H1 (cell line): ENCODE data around the gene NME7. TPM values are rescaled to one million over a fixed set of nuclear protein-coding genes. Genes with fewer than 3 reads are reported as not detected.

ENCODE experiments used
- CTCF ChIA-PET: fragments of 300-600 bp; sonication (Branson Sonifier 250); formaldehyde crosslinking; loops from one replicate; lab custom pipeline; 2021; ENCODE audit not compliant: partially characterized antibody; lab: Charles Lee
- POLR2A ChIA-PET: fragments of 300-600 bp; sonication (Branson Sonifier 250); formaldehyde crosslinking; loops from one replicate; lab custom pipeline; 2021; ENCODE audit warnings: inconsistent platforms; ENCODE audit not compliant: partially characterized antibody; lab: Charles Lee
- DNase-seq, 2 experiments: peaks; one replicate each; pipeline versions ENCODE4 v3.0.0 to v3.0.0-alpha.2; 2010 to 2022; ENCODE audit warnings: low spot score in 2 of 2, low read depth in 1 of 2, mixed read lengths in 1 of 2
- FAIRE-seq: peaks from 2 replicates; lab custom pipeline; 2011; peaks lifted over from hg19 to GRCh38; lab: Jason Lieb, UNC
- H2AFZ ChIP-seq: 2 replicates; pipeline ENCODE4 v1.8.1; 2012; ENCODE audit warnings: low read length, inconsistent platforms
- H2AK5ac ChIP-seq: 2 replicates; pipeline ENCODE4 v1.6.1; 2013; ENCODE audit warnings: low read depth, low read length
- H2BK120ac ChIP-seq: replicated peaks from 2 replicates; pipeline ENCODE3; 2013; ENCODE audit warnings: low read depth, low read length, inconsistent platforms
- H2BK12ac ChIP-seq: 2 replicates; pipeline ENCODE4 v1.6.1; 2013; ENCODE audit warnings: low read depth, low read length
- H2BK15ac ChIP-seq: 2 replicates; pipeline ENCODE4 v1.6.1; 2013; ENCODE audit warnings: low read length
- H2BK20ac ChIP-seq: 2 replicates; pipeline ENCODE4 v1.6.1; 2013; ENCODE audit warnings: low read length
- H2BK5ac ChIP-seq: 2 replicates; pipeline ENCODE4 v1.6.1; 2013; ENCODE audit warnings: low read depth, low read length
- H3K14ac ChIP-seq: 2 replicates; pipeline ENCODE4 v1.6.1; 2013; ENCODE audit warnings: inconsistent platforms; ENCODE audit not compliant: insufficient read length
- H3K18ac ChIP-seq: 2 replicates; pipeline ENCODE4 v1.6.1; 2013; ENCODE audit warnings: low read length; ENCODE audit errors: extremely low read depth
- H3K23ac ChIP-seq: 2 replicates; pipeline ENCODE4 v1.6.1; 2013; ENCODE audit warnings: inconsistent platforms; ENCODE audit not compliant: insufficient read length
- H3K23me2 ChIP-seq: 2 replicates; pipeline ENCODE4 v1.6.1; 2013; ENCODE audit warnings: low read depth, low read length
- H3K27ac ChIP-seq: 2 replicates; pipeline ENCODE4 v1.6.1; 2011; ENCODE audit warnings: low read depth, low read length, inconsistent platforms
- H3K27me3 ChIP-seq, 4 experiments: replicated peaks in 1 of 4; 1 replicate in 1 of 4; 2 replicates in 3 of 4; pipeline versions ENCODE4 v1.6.1 to v1.8.1; 2011 to 2013; ENCODE audit warnings: low read length in 3 of 4, mild to moderate bottlenecking in 3 of 4, inconsistent platforms in 2 of 4, mixed read lengths in 2 of 4, moderate library complexity in 1 of 4; ENCODE audit not compliant: control insufficient read depth in 3 of 4, insufficient read depth in 3 of 4; ENCODE audit errors: extremely low read depth in 1 of 4
- H3K36me3 ChIP-seq, 4 experiments: 2 replicates each; pipeline versions ENCODE4 v1.6.1 to v1.8.1; 2011 to 2013; ENCODE audit warnings: mild to moderate bottlenecking in 4 of 4, low read length in 3 of 4, moderate library complexity in 2 of 4, control low read depth in 1 of 4, inconsistent platforms in 1 of 4; ENCODE audit not compliant: insufficient read depth in 4 of 4, control insufficient read depth in 2 of 4
- H3K4ac ChIP-seq: replicated peaks from 2 replicates; pipeline ENCODE3; 2013; ENCODE audit warnings: low read length, low read depth, mixed read lengths, inconsistent platforms; ENCODE audit not compliant: insufficient read length
- H3K4me1 ChIP-seq, 4 experiments: replicated peaks in 1 of 4; 1 replicate in 1 of 4; 2 replicates in 3 of 4; pipeline versions ENCODE4 v1.6.1 to v1.8.1; 2011 to 2013; ENCODE audit warnings: low read length in 3 of 4, inconsistent platforms in 2 of 4, mixed read lengths in 1 of 4; ENCODE audit not compliant: insufficient read depth in 4 of 4, control insufficient read depth in 3 of 4
- H3K4me2 ChIP-seq, 2 experiments: 2 replicates each; pipeline versions ENCODE4 v1.6.1 to v1.8.1; 2011 to 2013; ENCODE audit warnings: low read depth in 2 of 2, low read length in 2 of 2, control low read depth in 1 of 2, inconsistent platforms in 1 of 2, mild to moderate bottlenecking in 1 of 2; ENCODE audit not compliant: insufficient read depth in 1 of 2
- H3K4me3 ChIP-seq, 4 experiments: fragments of 200-600, 300-600 bp in 1 of 4; sonication (generic), shearing (Covaris generic), sonication (Bioruptor Twin) in 1 of 4; 2 replicates each; pipeline versions ENCODE4 v1.5.1 to v1.8.1; 2011 to 2016; ENCODE audit warnings: low read length in 4 of 4, low read depth in 3 of 4, control low read depth in 2 of 4, inconsistent platforms in 2 of 4, mild to moderate bottlenecking in 2 of 4, mixed read lengths in 1 of 4, moderate library complexity in 1 of 4; ENCODE audit not compliant: insufficient read depth in 2 of 4; ENCODE audit errors: extremely low read depth in 1 of 4
- H3K56ac ChIP-seq: replicated peaks from 2 replicates; pipeline ENCODE3; 2013; ENCODE audit warnings: low read depth, mild to moderate bottlenecking, mixed read lengths, low read length, inconsistent platforms; ENCODE audit not compliant: insufficient read length
- H3K79me1 ChIP-seq: 2 replicates; pipeline ENCODE4 v1.6.1; 2013; ENCODE audit warnings: low read depth, low read length, control low read depth
- H3K79me2 ChIP-seq, 2 experiments: 2 replicates each; pipeline versions ENCODE4 v1.6.1 to v1.8.1; 2012 to 2013; ENCODE audit warnings: low read length in 2 of 2, mild to moderate bottlenecking in 2 of 2, inconsistent platforms in 1 of 2; ENCODE audit not compliant: insufficient read depth in 2 of 2, control insufficient read depth in 1 of 2
- H3K9ac ChIP-seq, 4 experiments: replicated peaks in 1 of 4; 1 replicate in 1 of 4; 2 replicates in 3 of 4; pipeline versions ENCODE4 v1.6.1 to v1.8.1; 2011 to 2013; ENCODE audit warnings: low read depth in 3 of 4, low read length in 3 of 4, control low read depth in 2 of 4, mild to moderate bottlenecking in 2 of 4, moderate library complexity in 2 of 4, inconsistent platforms in 1 of 4; ENCODE audit errors: extremely low read depth in 1 of 4
- H3K9me3 ChIP-seq, 2 experiments: 2 replicates each; pipeline versions ENCODE4 v1.6.1 to v1.8.1; 2012 to 2013; ENCODE audit warnings: mild to moderate bottlenecking in 2 of 2, moderate library complexity in 2 of 2, control low read depth in 1 of 2, inconsistent platforms in 1 of 2, low read depth in 1 of 2, low read length in 1 of 2, mixed read lengths in 1 of 2; ENCODE audit not compliant: insufficient read depth in 2 of 2
- H4K20me1 ChIP-seq, 2 experiments: replicated peaks in 1 of 2; 2 replicates each; pipeline versions ENCODE3 to v1.8.1; 2011 to 2013; ENCODE audit warnings: inconsistent platforms in 2 of 2, low read length in 2 of 2, mild to moderate bottlenecking in 1 of 2; ENCODE audit not compliant: insufficient read depth in 2 of 2, control insufficient read depth in 1 of 2
- H4K5ac ChIP-seq: 2 replicates; pipeline ENCODE4 v1.6.1; 2013; ENCODE audit warnings: low read length, low read depth, mixed read lengths, inconsistent platforms; ENCODE audit not compliant: insufficient read length
- H4K8ac ChIP-seq: 2 replicates; pipeline ENCODE4 v1.8.0; 2013; ENCODE audit warnings: mild to moderate bottlenecking, moderate library complexity, low read length, inconsistent platforms; ENCODE audit not compliant: insufficient read depth; ENCODE audit errors: extremely low read depth
- H4K91ac ChIP-seq: replicated peaks from 2 replicates; pipeline ENCODE3; 2013; ENCODE audit warnings: low read length, mixed read lengths, inconsistent platforms; ENCODE audit not compliant: insufficient read length
- RXRA ChIP-seq: IDR thresholded peaks from 2 replicates; pipeline ENCODE4 v1.6.1; 2011; ENCODE audit warnings: low read depth, mild to moderate bottlenecking, low read length, moderate library complexity; ENCODE audit not compliant: insufficient read depth
- polyA plus RNA-seq, 7 experiments: library from polyadenylated mRNA; depleted of rRNA in 3 of 7; stranded (reverse) in 5 of 7; unstranded in 2 of 7; fragments of >200 nt in 5 of 7; fragments of 200-250 nt in 2 of 7; gene quantifications; 1 replicate in 5 of 7; 2 replicates in 1 of 7; 4 replicates in 1 of 7; pipeline versions ENCODE4 v1.2.1 to v1.2.3, GENCODE V29; 2011 to 2013; ENCODE audit warnings: missing spikeins in 2 of 7, mixed read lengths in 2 of 7
- total RNA-seq: library from RNA; stranded (reverse); fragmentation: NEBNext Ultra II Directional; extraction: Animal tissue kit (Norgen Biotek cat#: 25700); gene quantifications from 2 replicates; pipeline ENCODE4 v1.2.1, GENCODE V29; 2021

The NME7 gene
- total and polyA plus RNA-seq, 2 of the 8 experiments (the other 6 are each of a cell fraction or from before 2014, with no cell fraction given): 11.6 to 28.5 TPM

GRCh38 chr1:169263059-169263458, 104.5 kb downstream of the NME7 start:
- no peak overlapping the region for H2AK5ac ChIP-seq
- no peaks in the 10 kb centered on the region for H3K79me1 ChIP-seq
- no peak overlapping the region for H3K4me2 ChIP-seq
- TF ChIP-seq RXRA: no peak
- TF ChIP-seq, all 59 proteins: peak for 0
- H2BK20ac ChIP-seq: no peak overlapping the region
- H3K27me3 ChIP-seq: no peaks in the 10 kb centered on the region
- H2BK120ac ChIP-seq: no peak overlapping the region
- no peak overlapping the region for H4K8ac ChIP-seq
- DNase-seq (no peak), FAIRE-seq (no peak)
- H3K18ac ChIP-seq: no peak overlapping the region
- 0 out of 8 replicates have a peak, but pooled peaks cover 0 to under 1% (median 0%) of the 10 kb centered on the region in 4 experiments for H3K36me3 ChIP-seq
- no peaks in the 10 kb centered on the region for H3K79me2 ChIP-seq
- H2BK5ac ChIP-seq: no peak overlapping the region
- no peak overlapping the region for H3K14ac ChIP-seq
- no peak overlapping the region for H2AFZ ChIP-seq
- no peak overlapping the region for H3K56ac ChIP-seq
- H2BK15ac ChIP-seq: no peak overlapping the region
- H3K9me3 ChIP-seq: no peaks in the 10 kb centered on the region
- H4K5ac ChIP-seq: no peak overlapping the region
- no peak overlapping the region for H2BK12ac ChIP-seq
- no peaks in the 10 kb centered on the region for H4K20me1 ChIP-seq
- H3K23me2 ChIP-seq: no peaks in the 10 kb centered on the region
- H3K4me3 ChIP-seq: no peak overlapping the region
- CTCF ChIA-PET: interaction anchor here (0.9 kb wide), 1 partner anchor 9 kb away, joined by 3 read pairs; no protein-coding TSS in a partner anchor
- POLR2A ChIA-PET: no interaction called here
- H3K27ac ChIP-seq: no peak overlapping the region
- H3K4ac ChIP-seq: no peak overlapping the region
- no peaks in the 10 kb centered on the region for H3K4me1 ChIP-seq
- no peak overlapping the region for H4K91ac ChIP-seq
- no peak overlapping the region for H3K23ac ChIP-seq
- H3K9ac ChIP-seq: no peak overlapping the region
